ENCODE measurements around the gene PANK2. TPM values are rescaled to one million over a fixed set of nuclear protein-coding genes. Genes with fewer than 3 reads are reported as not detected.

PANK2 gene
- total RNA-seq, 1 experiment from 2014 or later = 41.6 TPM

DNA sequence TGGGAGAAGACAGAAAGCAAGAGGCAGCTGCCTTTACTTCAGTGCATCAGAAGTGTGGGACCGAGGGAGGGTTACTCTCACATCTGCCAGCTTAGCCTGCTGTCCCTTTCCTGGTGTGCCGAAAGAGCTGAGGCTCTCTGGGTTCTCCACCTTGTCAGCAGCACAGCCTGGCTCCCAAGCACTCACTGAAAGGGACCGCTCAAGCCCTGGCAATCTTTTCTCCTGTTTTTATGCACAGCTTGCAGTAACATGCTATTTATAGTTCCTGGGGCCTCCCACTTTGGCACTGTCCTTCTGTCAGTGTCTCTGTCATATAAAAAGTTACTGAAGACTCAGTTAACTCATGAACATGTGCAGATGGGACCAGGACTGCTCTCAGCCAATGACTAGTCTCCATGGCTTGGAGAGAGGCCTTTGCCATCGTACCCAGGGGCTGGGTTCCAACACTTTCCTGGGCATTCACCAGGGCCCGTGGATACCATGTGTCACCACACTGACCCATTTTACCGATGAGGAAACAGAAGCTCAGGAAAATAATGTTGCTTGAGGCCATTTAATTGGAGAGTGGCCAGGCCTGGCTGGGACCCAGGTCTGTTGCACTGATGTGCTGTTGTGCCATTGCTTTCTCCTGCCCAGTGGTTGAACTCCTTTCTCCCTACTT, 46.2 kb downstream of the PANK2 start:
- H3K36me3 ChIP-seq (ENCODE audit: control insufficient read depth in 1 of 2, insufficient read depth in 2 of 2, low read length in 2 of 2) = no peaks in the 10 kb centered on the region; a peak in 1 of 4 replicates
- no TSS peak for BruUV-seq (replicated peaks)
- no peaks in the 10 kb centered on the region for H3K4me1 ChIP-seq (ENCODE audit: control insufficient read depth in 1 of 2, insufficient read depth in 2 of 2, low read length in 2 of 2)
- H3K27ac ChIP-seq (ENCODE audit: low read depth, low read length) = no peak overlapping the region
- H3K4me3 ChIP-seq (replicated peaks in 1 of 2; ENCODE audit: low read depth in 1 of 2, low read length in 2 of 2) = no peak overlapping the region
- RAD21 ChIA-PET (ENCODE audit: low non-redundant PET in 1 of 2, low total read pairs in 2 of 2, uncharacterized antibody in 2 of 2, unreplicated experiment in 2 of 2) = no interaction called here
- H3K9me2 ChIP-seq (ENCODE audit: insufficient read depth) = no peaks in the 10 kb centered on the region
- ATAC-seq = no peak
- no peaks in the 10 kb centered on the region for H3K9me3 ChIP-seq (ENCODE audit: control insufficient read depth in 1 of 2, insufficient read depth in 1 of 2, low read depth in 1 of 2, low read length in 2 of 2)
- TF ChIP-seq, protein P1, sequence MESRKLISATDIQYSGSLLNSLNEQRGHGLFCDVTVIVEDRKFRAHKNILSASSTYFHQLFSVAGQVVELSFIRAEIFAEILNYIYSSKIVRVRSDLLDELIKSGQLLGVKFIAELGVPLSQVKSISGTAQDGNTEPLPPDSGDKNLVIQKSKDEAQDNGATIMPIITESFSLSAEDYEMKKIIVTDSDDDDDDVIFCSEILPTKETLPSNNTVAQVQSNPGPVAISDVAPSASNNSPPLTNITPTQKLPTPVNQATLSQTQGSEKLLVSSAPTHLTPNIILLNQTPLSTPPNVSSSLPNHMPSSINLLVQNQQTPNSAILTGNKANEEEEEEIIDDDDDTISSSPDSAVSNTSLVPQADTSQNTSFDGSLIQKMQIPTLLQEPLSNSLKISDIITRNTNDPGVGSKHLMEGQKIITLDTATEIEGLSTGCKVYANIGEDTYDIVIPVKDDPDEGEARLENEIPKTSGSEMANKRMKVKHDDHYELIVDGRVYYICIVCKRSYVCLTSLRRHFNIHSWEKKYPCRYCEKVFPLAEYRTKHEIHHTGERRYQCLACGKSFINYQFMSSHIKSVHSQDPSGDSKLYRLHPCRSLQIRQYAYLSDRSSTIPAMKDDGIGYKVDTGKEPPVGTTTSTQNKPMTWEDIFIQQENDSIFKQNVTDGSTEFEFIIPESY (IDR thresholded peaks at IDR 0.05; ENCODE audit: extremely low read depth, insufficient replicate concordance, low read length) = no peak
- no peak for TF ChIP-seq POLR2A (IDR thresholded peaks at IDR 0.05; ENCODE audit: borderline replicate concordance, extremely low read depth, insufficient read depth, insufficient read length)
- TF ChIP-seq EZH2 (IDR thresholded peaks at IDR 0.05) = no peak
- TF ChIP-seq YY1 (IDR thresholded peaks at IDR 0.05; ENCODE audit: extremely low read depth, insufficient replicate concordance, low read depth, low read length) = no peak
- TF ChIP-seq ZFX (IDR thresholded peaks at IDR 0.05) = no peak
- no peak for TF ChIP-seq EGR1 (IDR thresholded peaks at IDR 0.05; ENCODE audit: low read depth)
- no peak for TF ChIP-seq MAX (IDR thresholded peaks at IDR 0.05)
- TF ChIP-seq ELF1 (IDR thresholded peaks at IDR 0.05; ENCODE audit: borderline replicate concordance, low read depth) = no peak
- TF ChIP-seq SIN3A (IDR thresholded peaks at IDR 0.05; ENCODE audit: low read depth) = no peak
- TF ChIP-seq TCF7L2 (IDR thresholded peaks at IDR 0.05; ENCODE audit: borderline replicate concordance, extremely low read depth, insufficient read depth, insufficient read length) = no peak
- TF ChIP-seq CEBPB (IDR thresholded peaks at IDR 0.05; ENCODE audit: low read depth) = no peak
- no peak for TF ChIP-seq ZNF274 (IDR thresholded peaks at IDR 0.05; ENCODE audit: low read depth, low read length)
- DNase-seq (ENCODE audit: low read depth, low spot score) = no peak
- H3K9ac ChIP-seq (ENCODE audit: low read length) = no peak overlapping the region
- H4K20me1 ChIP-seq (ENCODE audit: insufficient read depth) = no peaks in the 10 kb centered on the region
- intact Hi-C loops (cut with micrococcal nuclease) = no loop called here
- CTCF ChIA-PET = no interaction called here
- no peak overlapping the region for H2AFZ ChIP-seq (ENCODE audit: low read depth, low read length, poor library complexity, severe bottlenecking)
- no peaks in the 10 kb centered on the region for H3K27me3 ChIP-seq (ENCODE audit: insufficient read depth, low read length)
- H3K4me2 ChIP-seq (ENCODE audit: low read length) = no peak overlapping the region
- POLR2A ChIA-PET = no interaction called here
- H3K79me2 ChIP-seq (ENCODE audit: insufficient read depth, low read length) = no peaks in the 10 kb centered on the region
